GM18507 (cell line): ENCODE data around the gene C4orf50.

Source experiments
- DNase-seq: peaks from one replicate; pipeline ENCODE4 v3.0.0; 2011; ENCODE audit warnings: low read depth; ENCODE audit not compliant: insufficient read length; ENCODE audit errors: extremely low spot score
- FAIRE-seq: peaks from 2 replicates; lab custom pipeline; 2011; peaks lifted over from hg19 to GRCh38; lab: Jason Lieb, UNC

The C4orf50 gene

GRCh38 chr4:5974321-5974720, 43.9 kb downstream of the C4orf50 start:
- no peak for FAIRE-seq
- no peak for DNase-seq

DNA sequence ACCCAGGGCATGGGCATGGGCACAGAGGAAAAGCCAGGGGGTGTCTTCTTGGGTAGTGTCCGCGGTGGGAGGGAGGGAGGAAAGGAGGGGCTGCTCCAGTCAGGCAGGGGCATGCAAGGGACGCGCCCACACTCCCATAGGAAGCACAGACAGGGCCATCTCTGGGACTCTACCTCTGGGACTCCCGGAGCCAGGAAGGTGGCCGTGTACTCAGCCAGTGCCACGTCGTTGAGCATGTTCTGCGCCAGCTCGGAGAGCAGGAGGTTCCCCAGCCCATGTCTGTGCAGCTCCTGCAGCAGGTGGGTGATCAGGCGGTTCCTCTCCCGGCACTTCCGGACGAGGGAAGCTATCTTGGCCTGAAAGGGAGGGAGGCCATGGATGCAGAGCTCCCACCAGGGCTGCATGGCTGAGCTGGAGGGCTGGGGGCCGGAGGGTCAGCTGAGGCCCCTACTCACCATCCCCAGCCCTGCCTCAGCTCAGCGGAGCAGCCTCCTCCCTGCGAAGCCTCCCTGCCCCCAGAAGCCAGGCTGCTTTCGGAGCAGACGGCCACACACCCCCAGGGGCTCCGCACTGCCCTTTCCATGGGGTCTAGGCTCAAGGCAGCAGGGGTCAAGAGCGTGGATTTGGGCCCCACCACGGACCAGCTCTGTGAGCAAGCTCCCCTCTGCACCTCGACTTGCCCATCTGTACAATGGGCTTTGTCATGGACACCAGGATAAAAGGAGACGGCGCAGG, 44.6 kb downstream of the C4orf50 start:
- no peak for FAIRE-seq

GRCh38 chr4:5973033-5973432, 45.2 kb downstream of the C4orf50 start:
- FAIRE-seq (no peak), DNase-seq (no peak)

More for the DNA sequence above, 44.6 kb downstream of the C4orf50 start:
- no peak for DNase-seq

DNA sequence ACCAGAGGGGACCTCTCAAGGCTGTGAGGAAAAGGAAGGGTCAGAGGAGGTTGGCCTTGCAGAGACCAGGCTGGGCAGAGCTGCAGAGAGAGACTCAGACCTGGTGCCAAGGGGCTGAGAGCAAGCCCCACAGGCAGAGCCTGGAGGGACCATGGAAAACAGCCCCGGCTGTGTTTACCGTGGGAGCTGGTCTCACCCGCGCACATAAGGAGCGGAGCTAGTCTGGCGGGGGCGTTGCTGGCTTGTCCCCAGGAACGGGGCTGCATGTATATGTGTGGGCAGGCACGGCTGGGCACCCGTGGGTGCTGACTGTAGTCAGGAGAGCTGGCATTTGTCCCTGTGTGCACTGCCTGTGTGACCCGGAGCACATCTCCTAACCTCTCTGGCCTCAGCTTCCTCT, 45.7 kb downstream of the C4orf50 start:
- FAIRE-seq (no peak), DNase-seq (no peak)

DNA sequence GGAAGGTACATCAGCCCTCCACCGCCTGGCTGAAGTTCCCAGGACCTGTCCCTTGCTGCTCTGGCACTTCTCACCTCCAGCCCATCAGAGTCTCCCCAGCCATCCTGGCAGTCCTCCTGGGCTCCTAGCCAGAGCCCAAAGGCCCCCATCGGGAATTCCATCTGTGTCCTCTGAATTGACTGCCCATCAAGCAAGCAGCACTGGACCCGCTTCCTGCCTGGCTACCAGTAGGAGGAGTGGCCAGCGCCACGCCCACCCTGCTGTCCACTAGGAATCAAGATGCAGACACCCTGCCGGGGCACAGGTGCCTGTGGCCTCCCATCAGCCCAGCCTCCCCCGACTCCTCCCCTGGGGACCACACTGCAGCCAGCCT, 47.2 kb downstream of the C4orf50 start:
- DNase-seq = no peak
- no peak for FAIRE-seq

GRCh38 chr4:5970381-5971077, 47.7 kb downstream of the C4orf50 start:
- no peak for FAIRE-seq
- no peak for DNase-seq

GRCh38 chr4:5969777-5970176, 48.5 kb downstream of the C4orf50 start:
- FAIRE-seq = no peak
- no peak for DNase-seq

GRCh38 chr4:5969336-5969735, 48.9 kb downstream of the C4orf50 start:
- no peak for FAIRE-seq
- DNase-seq = no peak

- DNase-seq = no peak
- FAIRE-seq = no peak
Measured at GRCh38 chr4:5968246-5968645, 50.0 kb downstream of the C4orf50 start.

GRCh38 chr4:5967783-5968182, 50.4 kb downstream of the C4orf50 start:
- no peak for DNase-seq
- FAIRE-seq = no peak

GRCh38 chr4:5965225-5965624, 53.0 kb downstream of the C4orf50 start:
- FAIRE-seq (no peak), DNase-seq (no peak)

GRCh38 chr4:5964030-5964429, 54.2 kb downstream of the C4orf50 start:
- no peak for DNase-seq
- FAIRE-seq = no peak

- DNase-seq = no peak
Measured at GRCh38 chr4:5963611-5964010, 54.6 kb downstream of the C4orf50 start.

DNA sequence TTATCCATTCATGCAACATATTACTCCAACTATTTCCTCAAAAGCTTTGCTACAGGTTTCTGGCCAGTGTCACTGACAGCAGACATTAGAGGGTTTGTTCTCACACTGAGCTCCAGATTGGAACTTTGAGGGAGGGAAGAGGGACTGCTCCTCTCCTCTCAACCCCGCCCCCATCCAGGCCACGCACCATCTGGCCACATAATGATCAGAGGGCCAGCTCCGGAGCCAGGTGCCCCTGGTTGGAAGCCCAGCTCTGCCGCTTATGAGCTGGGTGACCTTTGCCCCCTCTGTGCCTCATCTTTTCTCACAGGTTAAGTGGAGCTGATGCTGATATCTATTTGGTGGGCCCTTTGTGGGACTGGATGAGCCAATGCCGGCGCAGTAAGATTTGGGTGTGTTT, 55.8 kb downstream of the C4orf50 start:
- FAIRE-seq (no peak), DNase-seq (no peak)

More at GRCh38 chr4:5963611-5964010, 54.6 kb downstream of the C4orf50 start:
- no peak for FAIRE-seq

DNA sequence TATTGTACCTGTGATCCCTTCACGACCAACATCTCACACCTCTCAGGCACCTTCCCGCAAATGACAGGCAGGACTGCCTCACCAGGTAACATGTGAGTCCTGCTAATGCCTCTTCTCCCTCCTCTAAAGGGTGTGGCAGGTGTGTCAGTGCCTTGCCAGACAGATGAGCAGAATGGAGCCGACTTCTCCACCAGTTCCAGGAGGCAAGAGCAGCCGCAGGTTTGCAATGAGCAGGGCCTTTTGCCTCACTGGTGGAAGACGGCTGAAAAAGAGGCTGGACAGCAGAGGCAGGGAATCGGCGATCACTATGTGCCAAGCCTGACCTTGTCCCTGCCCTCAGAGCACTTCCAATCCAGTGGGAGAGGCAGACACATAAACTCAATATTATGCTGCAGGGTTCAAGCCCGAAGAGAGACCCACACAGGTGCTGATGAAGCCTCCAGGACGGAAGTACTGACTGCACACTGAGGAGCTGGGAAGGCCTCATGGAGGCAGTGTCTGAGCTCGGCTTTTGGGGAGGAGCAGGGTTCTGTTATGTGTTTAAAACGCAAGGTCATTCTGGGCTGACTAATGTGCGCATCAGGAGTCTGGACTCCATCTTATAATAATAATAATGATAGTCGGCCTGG, 57.9 kb downstream of the C4orf50 start:
- no peak for FAIRE-seq
- DNase-seq = no peak

DNA sequence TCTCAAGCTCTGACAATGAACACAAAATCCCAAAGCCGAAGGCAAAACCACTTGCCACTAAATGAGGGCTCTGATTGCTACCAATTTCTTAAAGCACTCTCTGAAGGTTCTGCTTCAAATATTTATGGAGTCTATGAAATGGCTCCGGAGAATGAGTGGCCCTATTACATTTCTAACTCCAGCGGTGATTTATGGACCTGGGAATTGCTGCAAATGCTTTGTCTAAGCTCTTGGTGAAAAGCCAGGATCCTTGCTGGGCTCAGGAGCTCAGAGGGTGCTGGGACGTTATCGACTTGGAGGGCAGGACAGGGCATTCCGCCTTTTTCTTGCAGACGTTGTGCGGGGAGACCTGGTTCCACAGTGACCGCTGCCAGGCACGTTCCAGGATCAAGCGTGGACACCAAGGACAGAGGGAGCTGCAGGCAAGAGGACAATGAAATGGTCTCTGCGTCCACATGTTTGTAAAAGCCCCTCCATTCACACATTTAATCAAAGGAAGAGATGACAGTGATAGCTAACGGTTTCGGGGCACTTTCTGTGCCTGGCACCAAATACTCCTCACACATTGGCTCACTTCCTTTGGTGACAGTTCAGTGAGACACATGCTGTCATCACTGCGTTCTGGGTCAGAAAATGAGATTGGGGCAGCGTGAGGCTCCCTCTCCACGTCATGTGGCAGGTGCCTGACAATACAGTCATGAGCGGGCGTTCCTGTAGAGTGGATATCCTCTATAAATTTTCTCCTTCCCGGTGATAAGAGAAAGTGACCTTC, 58.8 kb downstream of the C4orf50 start:
- FAIRE-seq (no peak), DNase-seq (no peak)

GRCh38 chr4:5958199-5958735, 60.0 kb downstream of the C4orf50 start:
- no peak for FAIRE-seq
- no peak for DNase-seq

GRCh38 chr4:5957076-5957475, 61.2 kb downstream of the C4orf50 start:
- no peak for DNase-seq
- no peak for FAIRE-seq

- DNase-seq (no peak), FAIRE-seq (no peak)
Measured at GRCh38 chr4:5956285-5957021, 61.8 kb downstream of the C4orf50 start.
